ENCODE data around the gene MYBPH. TPM values are rescaled to one million over a fixed set of nuclear protein-coding genes. Genes with fewer than 3 reads are reported as not detected.

Gene MYBPH, protein sequence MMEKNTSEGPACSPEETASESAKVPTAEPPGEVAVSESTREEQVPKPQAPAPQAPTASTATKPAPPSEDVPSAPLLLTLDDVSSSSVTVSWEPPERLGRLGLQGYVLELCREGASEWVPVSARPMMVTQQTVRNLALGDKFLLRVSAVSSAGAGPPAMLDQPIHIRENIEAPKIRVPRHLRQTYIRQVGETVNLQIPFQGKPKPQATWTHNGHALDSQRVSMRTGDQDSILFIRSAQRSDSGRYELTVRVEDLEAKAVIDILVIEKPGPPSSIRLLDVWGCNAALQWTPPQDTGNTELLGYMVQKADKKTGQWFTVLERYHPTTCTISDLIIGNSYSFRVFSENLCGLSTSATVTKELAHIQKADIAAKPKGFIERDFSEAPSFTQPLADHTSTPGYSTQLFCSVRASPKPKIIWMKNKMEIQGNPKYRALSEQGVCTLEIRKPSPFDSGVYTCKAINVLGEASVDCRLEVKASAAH
- under 1 TPM in 2 of 3 donors, not detected in 1; 0.08 to 0.34 TPM for polyA plus RNA-seq

DNA sequence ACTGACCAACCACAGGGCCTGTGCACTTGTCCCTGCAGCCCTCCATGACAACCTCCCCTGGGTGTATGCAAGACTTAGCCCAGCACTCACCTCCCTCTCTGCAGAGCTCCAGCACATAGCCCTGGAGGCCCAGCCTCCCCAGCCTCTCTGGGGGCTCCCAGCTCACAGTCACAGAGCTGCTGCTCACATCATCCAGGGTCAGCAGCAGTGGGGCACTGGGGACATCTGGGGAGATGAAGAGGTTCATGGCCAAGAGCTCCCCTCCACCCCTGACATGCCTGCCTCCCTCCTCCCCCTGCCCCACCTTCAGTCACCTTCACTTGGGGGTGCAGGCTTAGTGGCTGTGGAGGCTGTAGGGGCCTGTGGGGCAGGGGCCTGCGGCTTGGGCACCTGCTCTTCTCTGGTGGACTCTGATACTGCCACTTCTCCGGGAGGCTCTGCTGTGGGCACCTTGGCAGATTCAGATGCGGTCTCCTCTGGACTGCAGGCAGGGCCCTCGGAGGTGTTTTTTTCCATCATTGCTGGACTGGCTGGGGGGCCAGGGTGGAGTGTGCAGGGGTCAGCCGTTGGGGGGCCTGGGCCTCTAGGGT lies at the start of gene MYBPH:
Gene MYBPH (minus strand): TSS at position 590 of the 590 bp plus-strand sequence. CDS start 71 bp downstream, at position 519.
- 81 to 88% (median 82%) methylated on average over 5 of the region's 5 CpGs for WGBS, 3 donors
- H3K27ac ChIP-seq (ENCODE audit: low read depth, low read length): no peak within 1 kb of the TSS

DNA sequence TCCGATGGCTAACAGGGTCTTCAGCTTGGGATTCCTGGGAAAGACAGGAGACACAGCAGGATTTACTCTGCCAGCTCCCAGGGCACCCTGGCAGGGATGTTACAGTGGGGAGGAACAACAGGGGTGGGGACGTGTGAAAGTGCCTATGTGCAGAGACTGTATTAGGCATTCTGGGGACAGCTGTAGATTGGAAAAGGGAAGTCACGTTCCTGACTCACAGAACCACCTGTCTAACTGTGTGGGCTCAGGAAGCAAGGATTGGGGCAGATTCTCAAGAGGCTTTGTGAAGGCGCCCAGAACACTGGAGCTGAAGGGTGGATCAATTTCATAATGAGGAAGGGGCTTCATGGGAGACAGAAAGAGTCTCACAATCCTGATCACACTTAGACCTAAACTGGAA lies 49.4 kb upstream of the MYBPH start:
- WGBS, 3 donors: 53 to 64% (median 57%) methylated on average over 4 of the region's 4 CpGs
- no peak overlapping the region for H3K27ac ChIP-seq (ENCODE audit: low read depth, low read length)

DNA sequence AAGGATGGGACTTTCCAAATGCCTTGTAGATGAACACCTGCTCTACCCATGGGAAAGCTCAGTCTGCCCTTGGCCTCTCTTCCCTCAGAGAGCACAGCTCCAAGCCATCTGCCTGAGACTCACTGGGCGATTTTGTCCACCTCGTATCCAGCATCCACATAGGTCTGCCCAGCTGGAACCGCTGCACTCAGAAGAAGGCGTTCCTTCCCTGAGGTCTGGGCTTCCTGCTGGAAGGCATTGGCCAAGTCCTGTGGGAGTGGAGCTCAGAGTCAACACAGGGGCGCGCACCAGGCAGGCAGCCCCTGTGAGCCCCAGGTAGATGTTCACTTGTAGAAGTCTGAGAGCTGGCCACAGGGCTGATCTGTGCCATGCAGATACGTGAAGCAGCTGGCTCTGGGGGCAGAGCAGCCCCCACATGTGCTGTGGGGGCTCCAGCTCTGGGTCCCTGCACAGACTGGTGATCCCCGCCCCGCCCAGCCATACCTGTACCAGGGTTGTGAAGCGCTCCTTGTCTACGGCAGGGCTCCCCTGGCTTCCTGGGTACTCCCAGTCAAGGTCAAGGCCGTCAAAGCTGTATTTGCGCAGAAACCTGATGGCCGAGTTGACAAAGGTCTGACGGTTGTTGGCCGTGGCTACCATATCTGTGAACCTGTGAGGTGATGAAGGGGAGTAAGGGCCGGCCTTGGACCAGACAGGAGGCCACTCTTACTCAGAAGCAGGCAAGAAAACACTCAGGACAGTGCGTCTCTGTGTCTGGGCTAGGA lies 47.6 kb upstream of the MYBPH start:
- 71 to 89% (median 83%) methylated on average over 18 of the region's 18 CpGs for WGBS, 3 donors
- no peak overlapping the region for H3K27ac ChIP-seq (ENCODE audit: low read depth, low read length)

- 74 to 87% (median 82%) methylated on average over 8 of the region's 8 CpGs for WGBS, 3 donors
- H3K27ac ChIP-seq (ENCODE audit: low read depth, low read length): no peak overlapping the region
These were observed 44.3 kb upstream of the MYBPH start for GRCh38 chr1:203219934-203220333.

- 35 to 88% (median 86%) methylated on average over 1 of the region's 1 CpG for WGBS, 3 donors
These were observed 43.5 kb upstream of the MYBPH start for GRCh38 chr1:203219171-203219570.

GRCh38 chr1:203217668-203218067 lies 42.0 kb upstream of the MYBPH start:
- 55 to 82% (median 68%) methylated on average over 7 of the region's 7 CpGs for WGBS, 3 donors
- no peak overlapping the region for H3K27ac ChIP-seq (ENCODE audit: low read depth, low read length)

More at GRCh38 chr1:203219171-203219570, 43.5 kb upstream of the MYBPH start:
- no peak overlapping the region for H3K27ac ChIP-seq (ENCODE audit: low read depth, low read length)

DNA sequence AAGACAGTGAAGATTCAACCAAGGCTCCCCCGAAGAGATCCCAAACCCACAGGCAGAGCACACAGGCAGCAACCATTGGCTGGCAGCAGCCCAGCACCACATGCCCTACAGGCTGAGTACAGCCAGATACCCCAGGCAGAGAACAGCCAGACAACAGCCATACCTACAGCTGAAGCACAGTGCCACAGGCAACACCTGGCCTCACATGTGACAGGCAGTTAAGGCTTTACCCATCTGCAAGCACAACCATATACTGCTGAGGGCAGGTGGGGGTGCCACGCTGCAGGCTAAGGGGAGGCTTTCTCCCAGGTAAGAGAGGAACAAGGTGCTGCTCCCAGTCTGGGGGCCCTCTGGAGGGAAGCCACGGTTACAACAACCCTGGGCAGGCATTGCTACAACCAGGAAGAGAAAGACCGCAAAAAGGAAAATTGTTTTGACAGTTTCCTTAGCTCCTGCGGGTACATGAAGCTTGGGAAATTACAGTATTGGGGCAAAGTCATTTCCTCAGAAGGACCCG lies 41.6 kb upstream of the MYBPH start:
- 37 to 45% (median 39%) methylated on average over 6 of the region's 6 CpGs for WGBS, 3 donors
- H3K27ac ChIP-seq (ENCODE audit: low read depth, low read length): no peak overlapping the region

GRCh38 chr1:203216274-203217138 lies 40.9 kb upstream of the MYBPH start:
- H3K27ac ChIP-seq (ENCODE audit: low read depth, low read length): no peak overlapping the region
- WGBS, 3 donors: 27 to 35% (median 29%) methylated on average over 19 of the region's 19 CpGs

- no peak overlapping the region for H3K27ac ChIP-seq (ENCODE audit: low read depth, low read length)
- 64 to 71% (median 71%) methylated on average over 9 of the region's 9 CpGs for WGBS, 3 donors
These were observed 39.9 kb upstream of the MYBPH start for GRCh38 chr1:203215573-203215972.

GRCh38 chr1:203214871-203215270 lies 39.2 kb upstream of the MYBPH start:
- no peak overlapping the region for H3K27ac ChIP-seq (ENCODE audit: low read depth, low read length)
- WGBS, 3 donors: 68 to 79% (median 79%) methylated on average over 7 of the region's 7 CpGs

GRCh38 chr1:203213126-203213525 lies 37.5 kb upstream of the MYBPH start:
- WGBS, 3 donors: 76 to 87% (median 80%) methylated on average over 6 of the region's 6 CpGs
- H3K27ac ChIP-seq (ENCODE audit: low read depth, low read length): no peak overlapping the region

DNA sequence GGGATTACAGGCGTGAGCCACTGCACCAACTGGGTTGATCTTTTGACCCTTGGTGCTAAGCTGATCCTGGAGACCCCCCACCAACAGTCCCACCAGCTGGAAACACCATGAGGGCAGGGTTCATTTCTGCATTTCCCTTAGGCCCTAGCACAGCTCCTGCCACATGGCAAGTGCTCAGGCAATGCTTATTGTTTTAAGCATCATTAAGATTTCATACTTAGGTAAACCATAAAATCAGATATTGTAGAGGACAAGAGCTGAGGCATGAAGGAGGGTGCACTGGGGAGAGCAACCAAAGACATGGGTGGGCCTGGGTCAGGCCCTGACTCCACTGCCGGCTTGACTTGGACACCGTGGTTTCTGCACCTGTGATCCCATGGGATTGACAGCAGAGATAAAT lies 36.2 kb upstream of the MYBPH start:
- no peak overlapping the region for H3K27ac ChIP-seq (ENCODE audit: low read depth, low read length)
- WGBS, 3 donors: 80 to 96% (median 88%) methylated on average over 3 of the region's 3 CpGs

- H3K27ac ChIP-seq (ENCODE audit: low read depth, low read length): no peak overlapping the region
These were observed 35.4 kb upstream of the MYBPH start for GRCh38 chr1:203210988-203211387.

DNA sequence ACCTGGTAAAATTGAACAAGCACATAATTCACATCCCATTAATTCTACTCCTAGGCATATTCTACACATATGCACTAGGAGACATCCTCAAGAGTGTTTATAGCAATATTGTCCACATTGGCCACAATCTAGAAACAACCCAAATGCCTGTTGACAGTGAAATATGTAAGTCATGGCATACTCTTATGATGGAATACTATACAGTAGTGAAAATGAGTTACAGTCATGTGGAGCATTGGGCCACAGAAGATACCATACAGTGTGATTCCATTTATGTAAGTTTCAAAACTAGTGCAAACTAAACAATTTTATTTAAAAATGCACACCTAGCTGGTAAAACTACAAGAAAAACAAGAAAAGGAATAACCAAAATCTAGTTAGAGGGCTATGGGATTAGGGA lies 34.7 kb upstream of the MYBPH start:
- H3K27ac ChIP-seq (ENCODE audit: low read depth, low read length): no peak overlapping the region

- no peak overlapping the region for H3K27ac ChIP-seq (ENCODE audit: low read depth, low read length)
- WGBS, 3 donors: 68 to 93% (median 91%) methylated on average over 1 of the region's 1 CpG
These were observed 32.6 kb upstream of the MYBPH start for GRCh38 chr1:203208181-203208580.

DNA sequence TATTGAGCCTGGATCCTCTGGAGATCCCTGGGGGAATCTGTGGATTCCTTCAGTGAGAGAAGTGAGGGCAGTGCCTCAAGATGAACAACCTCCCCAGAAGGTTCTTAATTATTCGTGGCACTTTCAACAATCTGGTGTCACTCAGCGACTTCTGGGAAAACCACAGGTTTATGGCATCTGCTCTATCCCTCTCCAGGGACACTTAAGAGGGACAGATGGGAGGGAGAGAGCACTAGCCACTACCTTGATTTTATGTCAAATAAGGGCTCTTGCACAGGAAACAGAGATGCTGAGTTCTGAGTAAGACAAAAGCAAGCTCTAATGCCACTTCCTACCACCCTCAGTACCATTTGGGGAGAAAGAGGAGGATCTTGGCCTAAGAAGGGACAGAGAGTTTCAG lies 32.1 kb upstream of the MYBPH start:
- 56 to 76% (median 58%) methylated on average over 2 of the region's 2 CpGs for WGBS, 3 donors
- H3K27ac ChIP-seq (ENCODE audit: low read depth, low read length): no peak overlapping the region

DNA sequence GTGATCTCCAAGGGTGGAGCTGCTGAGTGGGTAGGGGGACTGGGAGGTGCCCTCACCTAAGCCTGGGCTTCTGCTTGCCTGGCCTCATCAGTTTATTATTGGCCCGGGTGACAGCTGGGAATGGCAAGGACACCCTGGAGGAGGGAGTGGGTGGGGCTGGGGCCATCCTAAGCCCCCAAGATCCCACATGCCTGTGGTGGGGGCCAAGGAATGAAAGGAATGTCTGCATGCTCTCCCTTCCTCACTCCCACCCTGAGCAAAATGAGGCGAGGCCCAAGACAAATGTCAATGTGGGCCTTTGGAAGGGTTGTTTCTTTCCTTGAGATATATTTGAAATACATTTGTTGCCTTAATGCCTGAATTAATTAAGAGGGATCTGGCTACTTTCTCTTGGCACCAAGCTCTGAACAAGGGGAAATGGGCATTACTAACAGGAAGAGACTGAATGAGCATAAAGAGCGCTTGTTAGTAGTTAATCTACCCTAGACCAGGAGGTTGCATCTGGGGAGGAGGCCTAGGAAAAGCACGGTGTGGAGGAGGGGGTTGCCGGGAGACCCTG lies 30.6 kb upstream of the MYBPH start:
- no peak overlapping the region for H3K27ac ChIP-seq (ENCODE audit: low read depth, low read length)
- WGBS, 3 donors: 80 to 82% (median 80%) methylated on average over 5 of the region's 5 CpGs

DNA sequence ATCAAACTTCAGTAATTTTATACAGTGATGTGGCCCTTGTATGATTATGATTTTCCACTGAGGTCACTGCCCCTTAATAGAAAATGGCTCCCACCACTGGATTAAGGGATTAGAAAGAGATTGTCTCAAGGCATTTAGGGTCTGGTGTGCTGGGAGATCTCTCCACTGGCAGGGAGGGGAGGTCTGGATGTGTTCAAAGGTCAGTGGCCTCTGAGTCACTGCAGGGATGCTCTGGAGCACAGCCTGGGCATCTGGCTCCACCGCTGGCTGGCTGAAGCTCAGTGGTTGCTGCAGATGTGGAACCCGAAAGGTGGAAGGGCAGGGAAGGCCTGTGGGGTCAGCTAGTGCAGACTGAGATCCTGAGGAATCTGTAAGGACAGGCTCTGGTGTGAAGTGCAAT lies 29.1 kb upstream of the MYBPH start:
- 79 to 89% (median 80%) methylated on average over 2 of the region's 2 CpGs for WGBS, 3 donors

More for the DNA sequence above, 29.1 kb upstream of the MYBPH start:
- no peak overlapping the region for H3K27ac ChIP-seq (ENCODE audit: low read depth, low read length)
